ENCODE results near the gene ARMC2. TPM values are rescaled to one million over a fixed set of nuclear protein-coding genes. Genes with fewer than 3 reads are reported as not detected.
A peak's percentile ranks its signal among the peaks of the same experiment; 100 is the strongest.
"Not testable (repeated sequence)": the region's sequence is repeated elsewhere in the genome, so short reads cannot be mapped to it uniquely, and the experiment has no call there.

ARMC2 gene
- total RNA-seq, 1 experiment from 2014 or later, result 3.8 TPM

DNA sequence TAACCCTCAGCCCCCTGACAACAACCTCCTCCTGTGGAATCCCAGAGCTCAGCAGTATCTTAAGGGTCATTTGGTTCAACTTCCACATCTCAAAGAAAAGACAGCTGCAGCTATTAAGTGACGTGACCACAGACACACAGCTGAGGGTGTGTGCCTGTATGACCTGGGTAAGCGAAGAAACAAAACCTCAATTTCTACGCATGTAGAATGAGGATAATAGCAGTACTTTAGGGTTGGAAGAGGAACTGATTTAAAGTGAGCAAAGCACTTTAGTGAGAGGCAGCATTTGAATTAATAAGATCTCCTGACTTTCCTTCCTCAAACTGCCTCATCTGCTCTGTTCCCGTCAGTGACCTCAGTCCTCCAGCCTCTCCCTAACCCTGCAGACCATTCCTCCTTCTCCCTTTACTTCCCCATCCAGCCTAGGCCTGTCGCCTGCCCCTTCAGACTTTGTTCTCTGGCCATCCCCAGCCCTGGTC lies 6.8 kb upstream of the ARMC2 start:
- Histone ChIP-seq H3K9me3 (replicated peaks) (no peaks in the 10 kb centered on the region), H3K36me3 (no peaks in the 10 kb centered on the region), H3K4me3 (peak overlapping the region; percentile 12; the same call in 1 of the 2 replicates), H3K27ac (peak overlapping the region; percentile 56), H3K27me3 (no peaks in the 10 kb centered on the region), H3K4me1 (peaks cover 30% of the 10 kb centered on the region)
- peak; percentile 49 to 80 for DNase-seq

DNA sequence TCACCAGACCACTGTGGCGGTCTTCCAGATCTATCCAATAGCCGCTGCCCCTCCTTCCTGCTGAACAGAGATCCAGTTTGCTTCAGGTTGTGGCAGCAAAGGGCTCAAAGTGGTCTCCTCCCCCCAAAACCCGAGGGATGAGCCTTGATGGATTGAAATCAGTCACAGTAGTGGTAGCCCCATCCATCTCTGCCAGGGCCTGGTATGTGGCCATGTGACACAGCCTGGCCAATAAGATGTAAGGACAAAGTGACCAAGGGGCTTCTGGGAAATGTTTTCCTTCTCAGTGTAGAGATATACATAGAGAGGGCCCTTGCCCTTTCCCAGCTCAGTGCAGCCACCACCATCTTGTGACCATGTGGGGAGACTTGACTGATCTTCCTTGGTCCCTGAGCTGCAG lies 4.1 kb upstream of the ARMC2 start:
- H3K27ac ChIP-seq, result no peak overlapping the region
- no peak for DNase-seq
- H3K9me3 ChIP-seq (replicated peaks), result no peaks in the 10 kb centered on the region
- no peaks in the 10 kb centered on the region for H3K36me3 ChIP-seq
- H3K27me3 ChIP-seq, result no peaks in the 10 kb centered on the region
- peaks cover 24% of the 10 kb centered on the region for H3K4me1 ChIP-seq
- no peak overlapping the region for H3K4me3 ChIP-seq

GRCh38 chr6:108845145-108845544 lies 3.1 kb upstream of the ARMC2 start:
- Histone ChIP-seq H3K36me3 (no peaks in the 10 kb centered on the region), H3K27me3 (no peaks in the 10 kb centered on the region), H3K4me3 (no peak overlapping the region), H3K4me1 (peaks cover 24% of the 10 kb centered on the region), H3K9me3 (replicated peaks) (no peaks in the 10 kb centered on the region), H3K27ac (no peak overlapping the region)
- no peak for DNase-seq

DNA sequence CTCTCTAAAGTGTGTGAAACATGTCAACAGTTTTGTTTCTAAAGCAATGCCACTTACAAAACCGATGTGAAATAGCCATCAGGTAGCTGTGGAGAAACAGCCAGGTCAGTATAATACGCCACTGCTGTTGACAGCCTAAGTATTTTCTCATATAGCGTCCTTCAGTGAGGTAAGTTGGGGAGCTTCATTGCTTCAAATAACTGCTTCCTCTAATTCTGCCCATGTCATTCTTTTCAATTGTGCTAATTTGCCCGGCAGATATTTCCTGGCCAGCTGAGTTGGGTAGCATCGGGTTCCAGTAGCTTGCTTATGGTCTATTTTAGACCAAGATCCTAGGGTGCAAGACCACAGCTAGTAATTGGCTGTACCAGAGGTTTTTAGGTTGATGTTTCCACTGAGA lies 2.1 kb upstream of the ARMC2 start:
- Histone ChIP-seq H3K36me3 (no peaks in the 10 kb centered on the region), H3K4me3 (no peak overlapping the region), H3K27ac (no peak overlapping the region), H3K27me3 (no peaks in the 10 kb centered on the region), H3K4me1 (peaks cover 18% of the 10 kb centered on the region), H3K9me3 (replicated peaks) (no peaks in the 10 kb centered on the region)
- no peak for DNase-seq

DNA sequence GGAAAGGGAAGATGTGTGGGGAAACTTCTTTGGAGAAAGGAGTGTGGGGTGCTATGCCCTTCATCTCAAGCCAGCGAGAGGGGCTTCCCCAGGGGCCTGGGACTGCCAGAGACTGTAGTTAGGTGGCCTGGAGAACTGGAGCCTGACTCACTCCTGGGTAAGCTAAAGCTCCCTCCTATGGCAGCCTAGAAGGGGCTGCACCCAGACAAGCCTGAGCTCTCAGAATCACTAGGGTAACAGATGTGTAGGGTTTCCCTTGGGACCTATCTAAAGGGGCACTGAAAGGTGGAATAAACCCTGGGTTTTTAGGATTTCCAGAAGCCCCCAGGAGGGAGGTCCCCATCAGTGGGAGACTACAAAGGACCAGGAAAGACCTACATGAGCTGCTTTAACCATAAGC lies 1.6 kb upstream of the ARMC2 start:
- no peak overlapping the region for H3K27ac ChIP-seq
- no peaks in the 10 kb centered on the region for H3K36me3 ChIP-seq
- H3K9me3 ChIP-seq (replicated peaks), result no peaks in the 10 kb centered on the region
- no peak overlapping the region for H3K4me3 ChIP-seq
- no peaks in the 10 kb centered on the region for H3K27me3 ChIP-seq
- DNase-seq, result peak in 1 of 2 experiments; percentile 34
- H3K4me1 ChIP-seq, result peaks cover 13% of the 10 kb centered on the region

- peak overlapping the region; percentile 86 for H3K4me3 ChIP-seq
- peaks cover 7% of the 10 kb centered on the region; the same call in 1 of the 2 replicates for H3K4me1 ChIP-seq
- no peak overlapping the region; the same call in 1 of the 2 replicates for H3K27ac ChIP-seq
- H3K9me3 ChIP-seq (replicated peaks), result no peaks in the 10 kb centered on the region
- H3K36me3 ChIP-seq, result no peaks in the 10 kb centered on the region
- H3K27me3 ChIP-seq, result no peaks in the 10 kb centered on the region
- peak in 1 of 2 experiments; percentile 17 for DNase-seq
Observed at GRCh38 chr6:108847738-108848115, 495 bp upstream of the ARMC2 start.

DNA sequence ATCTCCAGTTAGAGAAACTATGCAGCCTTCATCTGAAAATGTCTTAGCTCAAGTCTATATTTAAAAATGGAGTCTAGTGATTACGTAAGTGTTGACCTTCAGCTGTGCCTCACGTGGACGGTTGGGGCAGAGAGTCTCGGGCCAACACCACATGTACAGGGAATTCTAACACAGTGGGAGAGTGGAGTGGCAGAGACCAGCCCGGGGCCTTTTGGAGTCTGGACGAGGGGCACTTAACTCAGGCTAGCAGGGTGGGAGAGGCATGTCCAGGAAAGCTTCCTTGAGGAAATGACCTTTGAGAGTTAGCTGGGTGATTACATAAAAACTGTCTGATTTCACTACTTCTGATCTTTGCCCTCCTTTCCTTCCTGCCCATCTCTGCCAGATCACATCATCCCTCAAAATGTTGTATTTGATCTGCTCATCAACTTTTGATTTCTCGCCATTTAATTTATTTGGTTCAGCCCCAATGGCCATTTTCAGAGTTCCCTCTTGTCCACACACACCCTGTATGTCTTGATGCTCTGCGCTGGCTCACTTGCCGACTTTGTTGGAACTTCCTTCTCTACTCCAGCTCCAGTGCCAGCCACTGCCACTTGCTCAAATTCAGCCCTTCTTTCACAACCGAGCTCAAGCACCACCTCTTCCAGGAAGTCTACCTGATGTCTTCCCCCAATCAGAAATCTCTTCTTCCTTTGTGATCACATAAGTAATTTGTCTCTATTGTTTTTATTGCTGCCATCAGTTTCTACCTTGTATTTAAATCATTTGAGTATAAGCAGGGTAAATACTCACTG lies 2.6 kb downstream of the ARMC2 start:
- Histone ChIP-seq H3K27ac (no peak overlapping the region), H3K36me3 (no peaks in the 10 kb centered on the region), H3K4me3 (no peak overlapping the region), H3K27me3 (no peaks in the 10 kb centered on the region), H3K9me3 (replicated peaks) (no peaks in the 10 kb centered on the region), H3K4me1 (peaks cover 7% of the 10 kb centered on the region; the same call in 1 of the 2 replicates)
- no peak for DNase-seq

- 0 out of 2 replicates have a peak, but pooled peaks cover under 1% of the 10 kb centered on the region for H3K9me3 ChIP-seq (replicated peaks)
- no peak overlapping the region for H3K27ac ChIP-seq
- no peak overlapping the region for H3K4me3 ChIP-seq
- peaks cover 5% of the 10 kb centered on the region; the same call in 1 of the 2 replicates for H3K4me1 ChIP-seq
- H3K27me3 ChIP-seq, result no peaks in the 10 kb centered on the region
- DNase-seq, result no peak
- no peaks in the 10 kb centered on the region for H3K36me3 ChIP-seq
Observed at GRCh38 chr6:108851756-108852155, 3.5 kb downstream of the ARMC2 start.

DNA sequence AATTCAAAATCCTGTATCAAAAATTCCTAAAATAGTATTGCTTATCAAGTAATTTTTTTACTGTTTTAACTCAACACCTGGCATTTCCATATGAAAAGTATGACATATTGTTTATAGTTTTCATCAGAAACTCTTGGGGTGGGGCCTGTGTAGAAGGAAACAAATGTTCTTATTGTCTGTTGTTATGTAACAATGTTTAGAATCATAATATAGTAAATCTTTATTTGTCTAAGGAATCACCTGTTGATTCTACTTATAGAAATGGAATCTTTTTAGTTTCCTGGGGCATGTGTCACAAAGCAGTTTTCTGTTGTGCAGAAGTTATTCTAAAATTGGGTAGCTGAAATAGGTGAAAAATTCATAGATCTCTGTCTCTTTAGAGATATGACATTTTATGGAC lies 4.9 kb downstream of the ARMC2 start:
- Histone ChIP-seq H3K9me3 (replicated peaks) (0 out of 2 replicates have a peak, but pooled peaks cover 3% of the 10 kb centered on the region), H3K4me1 (no peaks in the 10 kb centered on the region)

DNA sequence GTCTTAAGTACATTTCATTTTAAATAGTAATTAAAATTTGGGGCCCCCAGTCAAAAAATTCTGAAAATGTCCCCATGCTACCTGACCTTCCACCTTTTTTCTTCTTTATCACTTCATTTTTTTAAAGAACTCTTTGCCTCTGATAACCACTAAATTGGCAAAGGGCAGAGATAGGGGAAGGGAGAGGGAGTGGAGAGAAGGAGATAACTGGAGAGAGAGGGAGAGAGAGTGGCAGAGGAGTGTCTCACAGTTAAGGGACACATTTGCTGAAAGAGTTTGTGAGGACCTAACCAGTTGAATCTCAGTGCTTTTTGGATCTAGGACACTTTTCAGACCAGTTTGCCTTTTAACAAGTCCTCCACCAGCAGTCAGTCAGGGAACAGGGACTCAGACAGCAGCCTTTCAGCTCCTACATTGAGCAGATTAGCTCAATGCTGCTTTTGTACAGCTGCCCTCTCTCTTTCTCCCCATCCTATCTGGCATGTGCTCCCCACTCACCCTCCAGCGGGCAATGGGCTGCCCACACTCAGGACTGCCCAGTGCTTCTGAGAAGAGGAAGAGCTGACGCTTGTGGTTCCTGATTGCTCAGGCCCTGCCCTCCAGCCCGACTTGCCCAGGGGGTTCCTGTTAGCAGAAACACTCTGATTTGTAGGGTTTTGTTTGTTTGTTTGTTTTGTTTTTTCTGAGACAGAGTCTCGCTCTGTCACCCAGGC lies 14.4 kb downstream of the ARMC2 start:
- H3K36me3 ChIP-seq, result peaks cover 4% of the 10 kb centered on the region
- H3K27me3 ChIP-seq, result no peaks in the 10 kb centered on the region
- no peaks in the 10 kb centered on the region for H3K4me1 ChIP-seq
- no peaks in the 10 kb centered on the region for H3K9me3 ChIP-seq (replicated peaks)
- no peak overlapping the region for H3K27ac ChIP-seq
- H3K4me3 ChIP-seq, result no peak overlapping the region
- DNase-seq, result no peak

More for the DNA sequence above, 4.9 kb downstream of the ARMC2 start:
- Histone ChIP-seq H3K27ac (no peak overlapping the region), H3K36me3 (peaks cover 2% of the 10 kb centered on the region), H3K4me3 (no peak overlapping the region), H3K27me3 (no peaks in the 10 kb centered on the region)
- DNase-seq, result no peak

GRCh38 chr6:108865751-108866286 lies 17.6 kb downstream of the ARMC2 start:
- not testable (repeated sequence) for DNase-seq; H3K36me3 ChIP-seq; H3K27ac ChIP-seq; H3K27me3 ChIP-seq; H3K4me3 ChIP-seq; H3K4me1 ChIP-seq; H3K9me3 ChIP-seq (replicated peaks)

GRCh38 chr6:108866798-108867197 lies 18.6 kb downstream of the ARMC2 start:
- Histone ChIP-seq H3K36me3 (no peaks in the 10 kb centered on the region), H3K27ac (no peak overlapping the region), H3K4me3 (no peak overlapping the region), H3K27me3 (no peaks in the 10 kb centered on the region), H3K9me3 (replicated peaks) (no peaks in the 10 kb centered on the region), H3K4me1 (no peaks in the 10 kb centered on the region)
- DNase-seq, result no peak

- DNase-seq, result no peak
- H3K27ac ChIP-seq, result no peak overlapping the region
Observed at GRCh38 chr6:108868647-108869046, 20.4 kb downstream of the ARMC2 start.

GRCh38 chr6:108869876-108870275 lies 21.7 kb downstream of the ARMC2 start:
- Histone ChIP-seq H3K4me3 (no peak overlapping the region), H3K27me3 (no peaks in the 10 kb centered on the region), H3K9me3 (replicated peaks) (no peaks in the 10 kb centered on the region), H3K27ac (no peak overlapping the region), H3K36me3 (no peaks in the 10 kb centered on the region), H3K4me1 (no peaks in the 10 kb centered on the region)
- DNase-seq, result no peak

More at GRCh38 chr6:108868647-108869046, 20.4 kb downstream of the ARMC2 start:
- H3K27me3 ChIP-seq, result no peaks in the 10 kb centered on the region
- H3K36me3 ChIP-seq, result no peaks in the 10 kb centered on the region
- H3K4me3 ChIP-seq, result no peak overlapping the region
- no peaks in the 10 kb centered on the region for H3K4me1 ChIP-seq
- no peaks in the 10 kb centered on the region for H3K9me3 ChIP-seq (replicated peaks)

GRCh38 chr6:108870357-108870756 lies 22.1 kb downstream of the ARMC2 start:
- DNase-seq, result no peak
- H3K27ac ChIP-seq, result no peak overlapping the region
- H3K9me3 ChIP-seq (replicated peaks), result no peaks in the 10 kb centered on the region
- H3K4me1 ChIP-seq, result no peaks in the 10 kb centered on the region
- no peaks in the 10 kb centered on the region for H3K27me3 ChIP-seq
- H3K36me3 ChIP-seq, result no peaks in the 10 kb centered on the region
- H3K4me3 ChIP-seq, result no peak overlapping the region
